HepG2 (cell line): ENCODE results near the gene TAF3. TPM values are rescaled to one million over a fixed set of nuclear protein-coding genes. Genes with fewer than 3 reads are reported as not detected.
A peak's percentile ranks its signal among the peaks of the same experiment; 100 is the strongest.

Experiments used
- FOXP4 ChIP-seq: sonication (generic); formaldehyde crosslinking; IDR thresholded peaks from 2 replicates; pipeline ENCODE4 v1.4.0; 2020; ENCODE audit warnings: missing genetic modification reagents
- KAT2B ChIP-seq: fragments of 150-350 bp; IDR thresholded peaks from 2 replicates; pipeline ENCODE4 v1.6.1; 2014; ENCODE audit warnings: low read depth, low read length, borderline replicate concordance
- KDM5A ChIP-seq: fragments of 200-600 bp; sonication (generic); IDR thresholded peaks from 2 replicates; pipeline ENCODE4 v1.7.0; 2018; ENCODE audit warnings: antibody characterized with exemption, mild to moderate bottlenecking, low read length, borderline replicate concordance
- MBD4 ChIP-seq: IDR thresholded peaks from 2 replicates; pipeline ENCODE4 v1.6.1; 2012; ENCODE audit warnings: low read length, inconsistent platforms, borderline replicate concordance
- PHB2 ChIP-seq: fragments of 450-650 bp; IDR thresholded peaks from 2 replicates; pipeline ENCODE4 v1.6.1; 2018; ENCODE audit not compliant: partially characterized antibody
- POLR2AphosphoS2 ChIP-seq: IDR thresholded peaks from 2 replicates; pipeline ENCODE4 v1.6.1; 2011; ENCODE audit warnings: low read depth, low read length, improper control_type of control experiment
- POLR2AphosphoS5 ChIP-seq: IDR thresholded peaks from 2 replicates; pipeline ENCODE4 v1.6.1; 2012; ENCODE audit warnings: low read depth, low read length
- PRDM10 ChIP-seq: sonication (generic); formaldehyde crosslinking; IDR thresholded peaks from 2 replicates; pipeline ENCODE4 v1.4.0; 2020; ENCODE audit warnings: low read depth, missing genetic modification reagents
- RBM39 ChIP-seq: fragments of 200-400 bp; formaldehyde crosslinking; IDR thresholded peaks from one replicate; pipeline ENCODE4 v1.6.1; 2018; ENCODE audit warnings: antibody characterized with exemption, mild to moderate bottlenecking, low read depth, low read length; ENCODE audit not compliant: poor library complexity, severe bottlenecking
- REL ChIP-seq: sonication (generic); formaldehyde crosslinking; conservative IDR thresholded peaks from 2 replicates; pipeline ENCODE4 v1.8.0; 2022; ENCODE audit warnings: mild to moderate bottlenecking, missing genetic modification reagents, moderate library complexity
- ZFP36 ChIP-seq: fragments of 150-350 bp; IDR thresholded peaks from 2 replicates; pipeline ENCODE4 v1.6.1; 2018; ENCODE audit warnings: borderline replicate concordance, low read length, low read depth; ENCODE audit not compliant: partially characterized antibody
- ZFP36L2 ChIP-seq: sonication (generic); formaldehyde crosslinking; IDR thresholded peaks from 2 replicates; pipeline ENCODE4 v1.4.0; 2020; ENCODE audit warnings: missing genetic modification reagents
- ZMAT3 ChIP-seq: sonication (generic); formaldehyde crosslinking; conservative IDR thresholded peaks from 2 replicates; pipeline ENCODE4 v1.7.0; 2021; ENCODE audit warnings: missing genetic modification reagents
- ZSCAN31 ChIP-seq: sonication (generic); formaldehyde crosslinking; IDR thresholded peaks from 2 replicates; pipeline ENCODE4 v1.5.0; 2020; ENCODE audit warnings: low read depth, mild to moderate bottlenecking, missing genetic modification reagents
- polyA plus RNA-seq, 8 experiments: library from polyadenylated mRNA; depleted of rRNA in 3 of 8; stranded (reverse) in 7 of 8; unstranded in 1 of 8; fragments of >200 nt; fragmentation: Illumina TruSeq in 4 of 8; extraction: Trizol in 4 of 8; gene quantifications; 2 replicates each; pipeline versions ENCODE4 v1.2.1 to v1.2.3, GENCODE V29; 2011 to 2016; ENCODE audit warnings: low read depth in 4 of 8, missing spikeins in 1 of 8, mixed read lengths in 1 of 8; ENCODE audit not compliant: insufficient read depth in 1 of 8
- total RNA-seq, 5 experiments: library from RNA; depleted of rRNA; stranded (reverse); fragments of >200 nt; fragmentation: Illumina TruSeq; extraction: Trizol; gene quantifications; 2 replicates each; pipeline ENCODE4 v1.2.3, GENCODE V29; 2016; ENCODE audit warnings: low read depth in 1 of 5
- TF ChIP-seq, protein P1 (sequence below): sonication (generic); formaldehyde crosslinking; conservative IDR thresholded peaks from 2 replicates; pipeline ENCODE4 v1.4.0; 2020; ENCODE audit warnings: missing genetic modification reagents
- TF ChIP-seq, protein P2 (sequence below): sonication (generic); formaldehyde crosslinking; IDR thresholded peaks from 2 replicates; pipeline ENCODE4 v1.4.0; 2020; ENCODE audit warnings: missing genetic modification reagents, borderline replicate concordance
- TF ChIP-seq, protein P3 (sequence below): IDR thresholded peaks from 2 replicates; pipeline ENCODE4 v1.6.1; 2016; ENCODE audit warnings: missing genetic modification reagents, missing compliant biosample characterization

TAF3 gene
- total and polyA plus RNA-seq, 2 of the 13 experiments (the other 11 are each of a cell fraction or from before 2014, with no cell fraction given): 1.7 to 2.9 TPM

- TF ChIP-seq PRDM10 (CRISPR knock-in tag) (peak; percentile 57; the same call in 1 of the 2 replicates), ZFP36 (no peak), ZMAT3 (no peak), FOXP4 (CRISPR knock-in tag) (peak; percentile 56), KAT2B (no peak), ZFP36L2 (CRISPR knock-in tag) (no peak), RBM39 (peak; percentile 75), ZSCAN31 (CRISPR knock-in tag) (0 out of 2 replicates have a peak, but pooled peaks have one; percentile 70), KDM5A (peak; percentile 91), POLR2AphosphoS5 (peak; percentile 89), MBD4 (no peak), REL (CRISPR knock-in tag) (peak; percentile 74; the same call in 1 of the 2 replicates), PHB2 (no peak), POLR2AphosphoS2 (peak; percentile 98)
- TF ChIP-seq, protein P1, sequence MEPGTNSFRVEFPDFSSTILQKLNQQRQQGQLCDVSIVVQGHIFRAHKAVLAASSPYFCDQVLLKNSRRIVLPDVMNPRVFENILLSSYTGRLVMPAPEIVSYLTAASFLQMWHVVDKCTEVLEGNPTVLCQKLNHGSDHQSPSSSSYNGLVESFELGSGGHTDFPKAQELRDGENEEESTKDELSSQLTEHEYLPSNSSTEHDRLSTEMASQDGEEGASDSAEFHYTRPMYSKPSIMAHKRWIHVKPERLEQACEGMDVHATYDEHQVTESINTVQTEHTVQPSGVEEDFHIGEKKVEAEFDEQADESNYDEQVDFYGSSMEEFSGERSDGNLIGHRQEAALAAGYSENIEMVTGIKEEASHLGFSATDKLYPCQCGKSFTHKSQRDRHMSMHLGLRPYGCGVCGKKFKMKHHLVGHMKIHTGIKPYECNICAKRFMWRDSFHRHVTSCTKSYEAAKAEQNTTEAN: no peak
- TF ChIP-seq, protein P2, sequence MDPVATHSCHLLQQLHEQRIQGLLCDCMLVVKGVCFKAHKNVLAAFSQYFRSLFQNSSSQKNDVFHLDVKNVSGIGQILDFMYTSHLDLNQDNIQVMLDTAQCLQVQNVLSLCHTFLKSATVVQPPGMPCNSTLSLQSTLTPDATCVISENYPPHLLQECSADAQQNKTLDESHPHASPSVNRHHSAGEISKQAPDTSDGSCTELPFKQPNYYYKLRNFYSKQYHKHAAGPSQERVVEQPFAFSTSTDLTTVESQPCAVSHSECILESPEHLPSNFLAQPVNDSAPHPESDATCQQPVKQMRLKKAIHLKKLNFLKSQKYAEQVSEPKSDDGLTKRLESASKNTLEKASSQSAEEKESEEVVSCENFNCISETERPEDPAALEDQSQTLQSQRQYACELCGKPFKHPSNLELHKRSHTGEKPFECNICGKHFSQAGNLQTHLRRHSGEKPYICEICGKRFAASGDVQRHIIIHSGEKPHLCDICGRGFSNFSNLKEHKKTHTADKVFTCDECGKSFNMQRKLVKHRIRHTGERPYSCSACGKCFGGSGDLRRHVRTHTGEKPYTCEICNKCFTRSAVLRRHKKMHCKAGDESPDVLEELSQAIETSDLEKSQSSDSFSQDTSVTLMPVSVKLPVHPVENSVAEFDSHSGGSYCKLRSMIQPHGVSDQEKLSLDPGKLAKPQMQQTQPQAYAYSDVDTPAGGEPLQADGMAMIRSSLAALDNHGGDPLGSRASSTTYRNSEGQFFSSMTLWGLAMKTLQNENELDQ (CRISPR knock-in tag): no peak
- TF ChIP-seq, protein P3, sequence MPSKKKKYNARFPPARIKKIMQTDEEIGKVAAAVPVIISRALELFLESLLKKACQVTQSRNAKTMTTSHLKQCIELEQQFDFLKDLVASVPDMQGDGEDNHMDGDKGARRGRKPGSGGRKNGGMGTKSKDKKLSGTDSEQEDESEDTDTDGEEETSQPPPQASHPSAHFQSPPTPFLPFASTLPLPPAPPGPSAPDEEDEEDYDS (CRISPR knock-in tag): peak; percentile 67
Observed at GRCh38 chr10:7818295-7819120, at the start of gene TAF3 (continued).
